RWPE2 (cell line): ENCODE measurements around the gene VPS13C.
"Not testable (repeated sequence)": the region's sequence is repeated elsewhere in the genome, so short reads cannot be mapped to it uniquely, and the experiment has no call there.

Source experiments
- ATAC-seq: fragments of 200-7000 bp; cut with Tn5 transposase; 3 replicates; pipeline ENCODE4 v1.9.1; 2021; ENCODE audit warnings: low read depth
- DNase-seq: peaks from one replicate; pipeline ENCODE4 v3.0.0-alpha.2; 2020; ENCODE audit warnings: low spot score
- H3K27ac ChIP-seq: fragments of 450-650 bp; 2 replicates; pipeline ENCODE4 v1.5.1; 2017; ENCODE audit warnings: mild to moderate bottlenecking; ENCODE audit not compliant: poor library complexity, severe bottlenecking
- H3K27me3 ChIP-seq: fragments of 250-450 bp; sonication (Bioruptor Pico); 2 replicates; pipeline ENCODE4 v1.5.1; 2021; ENCODE audit warnings: mild to moderate bottlenecking, moderate library complexity; ENCODE audit not compliant: insufficient read depth, poor library complexity, severe bottlenecking
- H3K36me3 ChIP-seq: fragments of 250-450 bp; sonication (Bioruptor Pico); 2 replicates; pipeline ENCODE4 v1.5.1; 2020; ENCODE audit warnings: low read depth, mild to moderate bottlenecking, moderate library complexity
- H3K4me1 ChIP-seq: fragments of 250-450 bp; sonication (Bioruptor Pico); 2 replicates; pipeline ENCODE4 v1.5.1; 2021; ENCODE audit warnings: mild to moderate bottlenecking, moderate library complexity; ENCODE audit not compliant: insufficient read depth, poor library complexity, severe bottlenecking
- H3K4me3 ChIP-seq: fragments of 250-450 bp; sonication (Bioruptor Pico); 2 replicates; pipeline ENCODE4 v1.5.1; 2021; ENCODE audit warnings: mild to moderate bottlenecking, moderate library complexity; ENCODE audit not compliant: severe bottlenecking
- H3K9me3 ChIP-seq: fragments of 250-450 bp; sonication (Bioruptor Pico); 2 replicates; pipeline ENCODE4 v1.5.1; 2021; ENCODE audit warnings: mild to moderate bottlenecking, moderate library complexity; ENCODE audit not compliant: severe bottlenecking
- CTCF ChIP-seq: fragments of 450-650 bp; IDR thresholded peaks from one replicate; pipeline ENCODE4 v1.5.1; 2017; ENCODE audit warnings: mild to moderate bottlenecking, moderate library complexity; ENCODE audit not compliant: poor library complexity, severe bottlenecking

VPS13C gene

GRCh38 chr15:62027916-62028315 is 32.3 kb downstream of the VPS13C start:
- Histone ChIP-seq H3K9me3 (no peaks in the 10 kb centered on the region), H3K36me3 (peaks cover 30% of the 10 kb centered on the region), H3K27me3 (no peaks in the 10 kb centered on the region), H3K27ac (no peak overlapping the region), H3K4me1 (no peaks in the 10 kb centered on the region), H3K4me3 (no peak overlapping the region)
- DNase-seq (no peak), ATAC-seq (no peak)
- TF ChIP-seq CTCF, result no peak

- no peaks in the 10 kb centered on the region for H3K27me3 ChIP-seq
- DNase-seq (no peak), ATAC-seq (no peak)
- H3K4me1 ChIP-seq, result no peaks in the 10 kb centered on the region
- no peaks in the 10 kb centered on the region for H3K9me3 ChIP-seq
- H3K4me3 ChIP-seq, result no peak overlapping the region
- TF ChIP-seq CTCF, result no peak
- no peak overlapping the region for H3K27ac ChIP-seq
- peaks cover 31% of the 10 kb centered on the region for H3K36me3 ChIP-seq
Observed at GRCh38 chr15:62027263-62027565, 33.0 kb downstream of the VPS13C start.

- ATAC-seq (no peak), DNase-seq (no peak)
- H3K9me3 ChIP-seq, result no peaks in the 10 kb centered on the region
- no peak overlapping the region for H3K27ac ChIP-seq
- H3K4me1 ChIP-seq, result no peaks in the 10 kb centered on the region
- H3K27me3 ChIP-seq, result no peaks in the 10 kb centered on the region
- H3K4me3 ChIP-seq, result no peak overlapping the region
- peaks cover 32% of the 10 kb centered on the region for H3K36me3 ChIP-seq
- TF ChIP-seq CTCF, result no peak
Observed at GRCh38 chr15:62026487-62027262, 33.6 kb downstream of the VPS13C start.

- TF ChIP-seq CTCF, result peak; percentile 79
- ATAC-seq (no peak), DNase-seq (no peak)
- Histone ChIP-seq H3K4me1 (no peaks in the 10 kb centered on the region), H3K4me3 (no peak overlapping the region), H3K27me3 (no peaks in the 10 kb centered on the region), H3K9me3 (no peaks in the 10 kb centered on the region), H3K27ac (no peak overlapping the region), H3K36me3 (peaks cover 37% of the 10 kb centered on the region)
Observed at GRCh38 chr15:62021991-62022600, 38.2 kb downstream of the VPS13C start.

- no peak for DNase-seq
- peak; percentile 63; the same call in 1 of the 3 replicates for ATAC-seq
- Histone ChIP-seq H3K36me3 (peaks cover 37% of the 10 kb centered on the region), H3K4me3 (no peak overlapping the region), H3K4me1 (no peaks in the 10 kb centered on the region), H3K27me3 (no peaks in the 10 kb centered on the region), H3K27ac (no peak overlapping the region), H3K9me3 (no peaks in the 10 kb centered on the region)
- TF ChIP-seq CTCF, result no peak
Observed at GRCh38 chr15:62020576-62021160, 39.6 kb downstream of the VPS13C start.

- H3K27me3 ChIP-seq, H3K4me3 ChIP-seq, ATAC-seq, H3K4me1 ChIP-seq, H3K27ac ChIP-seq, H3K9me3 ChIP-seq, DNase-seq: not testable (repeated sequence)
- H3K36me3 ChIP-seq, result peaks cover 50% of the 10 kb centered on the region
Observed at GRCh38 chr15:62005354-62005753, 54.9 kb downstream of the VPS13C start.
